Right atrium auricular region (tissue), 2 donors: ENCODE results near the gene DBR1. TPM values are rescaled to one million over a fixed set of nuclear protein-coding genes. Genes with fewer than 3 reads are reported as not detected.

Source experiments
- DNase-seq: peaks from one replicate; pipeline ENCODE4 v3.0.0-alpha.2; 2019; ENCODE audit warnings: low spot score
- H3K27ac ChIP-seq, 2 donors: fragments of 200-600 bp; sonication (generic); 1 replicate in 1 of 2; 2 replicates in 1 of 2; pipeline ENCODE4 v1.5.1; 2016 to 2019
- H3K27me3 ChIP-seq, 2 donors: fragments of 200-600 bp; sonication (generic); one replicate each; pipeline versions ENCODE4 v1.5.1 to v1.6.0; 2017 to 2019
- H3K36me3 ChIP-seq: fragments of 200-600 bp; sonication (generic); one replicate; pipeline ENCODE4 v1.5.1; 2016
- H3K4me1 ChIP-seq, 2 donors: fragments of 200-600 bp; sonication (generic); one replicate each; pipeline versions ENCODE4 v1.5.1 to v1.6.0; 2017 to 2019
- H3K4me3 ChIP-seq, 2 donors: fragments of 200-600 bp; sonication (generic); 1 replicate in 1 of 2; 2 replicates in 1 of 2; pipeline ENCODE4 v1.5.1; 2017 to 2019; ENCODE audit warnings: mild to moderate bottlenecking in 1 of 2, moderate library complexity in 1 of 2
- H3K9me3 ChIP-seq, 2 donors: fragments of 200-600 bp; sonication (generic); one replicate each; pipeline ENCODE4 v1.5.1; 2019
- total RNA-seq, 2 donors: library from RNA; depleted of rRNA; stranded (reverse); fragments of >200 nt; gene quantifications; one replicate each; pipeline ENCODE4 v1.1.0, GENCODE V29; 2016
- TF ChIP-seq, protein P1 (sequence below), 2 donors: fragments of 200-600 bp; sonication (generic); IDR thresholded peaks; one replicate each; pipeline ENCODE4 v1.5.1; 2019; ENCODE audit warnings: antibody characterized with exemption in 2 of 2

The DBR1 gene
- total RNA-seq, 2 donors from 2014 or later = 6.9 to 8.1 TPM

DNA sequence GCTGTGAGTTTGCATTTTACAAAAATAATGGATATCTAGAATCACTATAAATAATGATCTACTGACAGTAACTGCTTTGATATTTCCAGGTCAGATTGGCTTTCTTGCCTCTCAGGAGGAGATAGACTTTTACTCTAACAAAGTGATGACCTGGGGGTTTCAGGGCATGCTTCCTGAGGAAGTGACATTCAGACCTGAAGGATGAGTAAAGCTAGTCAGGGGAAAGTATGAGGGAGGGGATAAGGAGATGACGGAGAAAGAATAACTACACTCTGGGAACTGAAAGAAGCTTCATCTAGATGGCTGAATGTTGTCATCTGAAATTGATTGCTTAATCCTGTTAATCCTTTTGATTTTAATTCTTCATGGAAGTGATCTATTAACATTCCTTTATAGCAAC lies 44.5 kb upstream of the DBR1 start:
- Histone ChIP-seq H3K4me3 (no peak overlapping the region), H3K4me1 (peaks cover 0 to 3% of the 10 kb centered on the region in 2 donors), H3K27me3 (no peaks in the 10 kb centered on the region), H3K9me3 (no peaks in the 10 kb centered on the region), H3K27ac (no peak overlapping the region), H3K36me3 (peaks cover 12% of the 10 kb centered on the region)
- TF ChIP-seq, protein P1, sequence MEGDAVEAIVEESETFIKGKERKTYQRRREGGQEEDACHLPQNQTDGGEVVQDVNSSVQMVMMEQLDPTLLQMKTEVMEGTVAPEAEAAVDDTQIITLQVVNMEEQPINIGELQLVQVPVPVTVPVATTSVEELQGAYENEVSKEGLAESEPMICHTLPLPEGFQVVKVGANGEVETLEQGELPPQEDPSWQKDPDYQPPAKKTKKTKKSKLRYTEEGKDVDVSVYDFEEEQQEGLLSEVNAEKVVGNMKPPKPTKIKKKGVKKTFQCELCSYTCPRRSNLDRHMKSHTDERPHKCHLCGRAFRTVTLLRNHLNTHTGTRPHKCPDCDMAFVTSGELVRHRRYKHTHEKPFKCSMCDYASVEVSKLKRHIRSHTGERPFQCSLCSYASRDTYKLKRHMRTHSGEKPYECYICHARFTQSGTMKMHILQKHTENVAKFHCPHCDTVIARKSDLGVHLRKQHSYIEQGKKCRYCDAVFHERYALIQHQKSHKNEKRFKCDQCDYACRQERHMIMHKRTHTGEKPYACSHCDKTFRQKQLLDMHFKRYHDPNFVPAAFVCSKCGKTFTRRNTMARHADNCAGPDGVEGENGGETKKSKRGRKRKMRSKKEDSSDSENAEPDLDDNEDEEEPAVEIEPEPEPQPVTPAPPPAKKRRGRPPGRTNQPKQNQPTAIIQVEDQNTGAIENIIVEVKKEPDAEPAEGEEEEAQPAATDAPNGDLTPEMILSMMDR (IDR thresholded peaks at IDR 0.05) = no peak
- no peak for DNase-seq

DNA sequence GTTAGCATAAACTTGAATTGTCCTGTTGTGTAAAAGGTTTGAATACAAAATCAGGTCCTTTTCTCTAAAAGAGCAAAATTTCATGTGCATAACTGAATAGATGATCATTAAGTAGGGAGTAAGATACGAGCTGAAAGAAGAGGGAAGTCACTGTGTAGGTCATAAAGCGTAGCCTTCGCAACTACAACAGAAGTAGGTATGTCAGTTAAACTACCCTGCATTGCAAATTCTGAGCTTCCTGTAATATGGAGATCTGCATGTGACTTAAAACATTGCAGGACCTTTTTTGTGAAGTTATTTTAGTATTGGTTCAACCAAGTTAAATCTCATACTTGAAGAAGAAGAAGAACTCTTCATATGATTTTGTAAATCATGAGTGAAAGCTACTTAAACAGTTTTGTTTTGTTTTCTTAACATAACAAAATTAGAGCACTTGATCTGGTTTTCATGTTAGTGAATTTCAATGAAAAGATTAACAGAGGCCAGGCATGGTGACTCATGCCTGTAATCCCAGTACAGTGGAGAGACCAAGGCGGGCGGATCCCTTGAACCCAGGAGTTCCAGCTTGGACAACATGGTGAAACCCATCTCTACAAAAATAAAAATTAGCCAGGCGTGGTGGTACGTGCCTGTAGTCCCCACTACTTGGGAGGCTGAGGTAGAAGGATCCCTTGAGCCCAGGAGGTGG lies 38.8 kb upstream of the DBR1 start:
- TF ChIP-seq, protein P1 (IDR thresholded peaks at IDR 0.05) = no peak
- no peak overlapping the region for H3K4me3 ChIP-seq
- no peaks in the 10 kb centered on the region for H3K9me3 ChIP-seq
- H3K27ac ChIP-seq = no peak overlapping the region
- no peaks in the 10 kb centered on the region for H3K4me1 ChIP-seq
- no peak for DNase-seq
- no peaks in the 10 kb centered on the region for H3K27me3 ChIP-seq
- H3K36me3 ChIP-seq = no peaks in the 10 kb centered on the region

- no peak overlapping the region for H3K4me3 ChIP-seq
- no peak overlapping the region for H3K27ac ChIP-seq
- H3K36me3 ChIP-seq = no peaks in the 10 kb centered on the region
- TF ChIP-seq, protein P1 (IDR thresholded peaks at IDR 0.05) = no peak
- peaks cover 0 to 6% of the 10 kb centered on the region in 2 donors for H3K4me1 ChIP-seq
- no peaks in the 10 kb centered on the region for H3K27me3 ChIP-seq
- DNase-seq = no peak
- no peaks in the 10 kb centered on the region for H3K9me3 ChIP-seq
Measured at GRCh38 chr3:138210528-138210927, 35.8 kb upstream of the DBR1 start.

DNA sequence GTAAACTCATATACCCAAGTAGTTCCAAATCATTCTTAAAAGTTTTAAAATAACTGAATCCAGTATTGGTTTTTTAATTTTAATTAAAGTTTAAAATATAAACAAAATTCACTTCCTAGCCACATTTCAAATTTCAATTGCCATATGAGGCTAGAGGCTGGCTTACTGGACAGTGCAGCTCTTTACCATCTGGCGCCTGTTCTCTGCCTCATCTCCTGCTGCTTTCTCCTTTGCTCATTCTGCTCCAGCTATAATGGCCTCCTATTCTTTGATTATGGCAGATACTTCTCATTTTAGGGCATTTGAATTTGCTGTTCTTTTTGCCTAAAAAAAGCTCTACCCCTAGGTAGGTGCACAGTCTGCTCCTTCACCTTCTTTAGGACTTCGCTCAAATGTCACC lies 31.5 kb upstream of the DBR1 start:
- TF ChIP-seq, protein P1 (IDR thresholded peaks at IDR 0.05) = no peak
- Histone ChIP-seq H3K27me3 (no peaks in the 10 kb centered on the region), H3K4me3 (no peak overlapping the region), H3K27ac (no peak overlapping the region), H3K36me3 (no peaks in the 10 kb centered on the region), H3K4me1 (peaks cover 0 to 26% of the 10 kb centered on the region in 2 donors), H3K9me3 (no peaks in the 10 kb centered on the region)
- DNase-seq = no peak

- TF ChIP-seq, protein P1 (IDR thresholded peaks at IDR 0.05) = no peak
- H3K36me3 ChIP-seq = no peaks in the 10 kb centered on the region
- no peaks in the 10 kb centered on the region for H3K27me3 ChIP-seq
- no peak overlapping the region for H3K4me3 ChIP-seq
- H3K9me3 ChIP-seq = no peaks in the 10 kb centered on the region
- DNase-seq = no peak
- no peak overlapping the region for H3K27ac ChIP-seq
- peaks cover 0 to 26% of the 10 kb centered on the region in 2 donors for H3K4me1 ChIP-seq
Measured at GRCh38 chr3:138205527-138205926, 30.8 kb upstream of the DBR1 start.

DNA sequence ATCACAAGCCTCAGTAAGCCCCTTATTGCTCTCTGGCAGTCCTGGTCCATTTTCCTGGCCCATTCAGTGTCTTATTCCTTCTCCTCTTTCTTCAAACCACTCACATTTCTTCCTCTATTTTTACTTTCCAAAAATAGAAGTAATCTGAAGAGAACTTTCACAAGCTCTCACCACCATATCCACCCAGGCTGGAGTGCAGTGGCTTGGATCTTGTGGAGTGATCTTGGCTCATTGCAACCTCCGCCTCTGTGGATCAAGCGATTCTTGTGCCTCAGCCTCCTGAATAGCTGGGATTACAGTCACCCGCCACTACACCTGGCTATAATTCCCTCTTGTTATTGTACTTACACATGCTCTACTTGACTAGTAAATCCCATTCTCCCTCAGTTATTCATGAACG lies 29.2 kb upstream of the DBR1 start:
- no peaks in the 10 kb centered on the region for H3K9me3 ChIP-seq

More for the DNA sequence above, 29.2 kb upstream of the DBR1 start:
- Histone ChIP-seq H3K36me3 (no peaks in the 10 kb centered on the region), H3K27ac (no peak overlapping the region), H3K4me1 (peaks cover 0 to 34% of the 10 kb centered on the region in 2 donors), H3K27me3 (no peaks in the 10 kb centered on the region), H3K4me3 (no peak overlapping the region)
- DNase-seq = no peak
- TF ChIP-seq, protein P1 (IDR thresholded peaks at IDR 0.05) = no peak
